Stimulated activated CD4-positive, alpha-beta T cell treated with anti-CD3 and anti-CD28 coated beads, TNF-alpha, amount 100 ng/mL, for 24 hours (primary cell): Measurements from ENCODE around the gene SLC16A9.
"Not testable (repeated sequence)": the region's sequence is repeated elsewhere in the genome, so short reads cannot be mapped to it uniquely, and the experiment has no call there.

Source experiments
- DNase-seq, 3 experiments: peaks; one replicate each; pipeline ENCODE4 v3.0.0-alpha.2; 2020; ENCODE audit warnings: low read depth in 3 of 3

SLC16A9 gene, protein sequence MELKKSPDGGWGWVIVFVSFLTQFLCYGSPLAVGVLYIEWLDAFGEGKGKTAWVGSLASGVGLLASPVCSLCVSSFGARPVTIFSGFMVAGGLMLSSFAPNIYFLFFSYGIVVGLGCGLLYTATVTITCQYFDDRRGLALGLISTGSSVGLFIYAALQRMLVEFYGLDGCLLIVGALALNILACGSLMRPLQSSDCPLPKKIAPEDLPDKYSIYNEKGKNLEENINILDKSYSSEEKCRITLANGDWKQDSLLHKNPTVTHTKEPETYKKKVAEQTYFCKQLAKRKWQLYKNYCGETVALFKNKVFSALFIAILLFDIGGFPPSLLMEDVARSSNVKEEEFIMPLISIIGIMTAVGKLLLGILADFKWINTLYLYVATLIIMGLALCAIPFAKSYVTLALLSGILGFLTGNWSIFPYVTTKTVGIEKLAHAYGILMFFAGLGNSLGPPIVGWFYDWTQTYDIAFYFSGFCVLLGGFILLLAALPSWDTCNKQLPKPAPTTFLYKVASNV

DNA sequence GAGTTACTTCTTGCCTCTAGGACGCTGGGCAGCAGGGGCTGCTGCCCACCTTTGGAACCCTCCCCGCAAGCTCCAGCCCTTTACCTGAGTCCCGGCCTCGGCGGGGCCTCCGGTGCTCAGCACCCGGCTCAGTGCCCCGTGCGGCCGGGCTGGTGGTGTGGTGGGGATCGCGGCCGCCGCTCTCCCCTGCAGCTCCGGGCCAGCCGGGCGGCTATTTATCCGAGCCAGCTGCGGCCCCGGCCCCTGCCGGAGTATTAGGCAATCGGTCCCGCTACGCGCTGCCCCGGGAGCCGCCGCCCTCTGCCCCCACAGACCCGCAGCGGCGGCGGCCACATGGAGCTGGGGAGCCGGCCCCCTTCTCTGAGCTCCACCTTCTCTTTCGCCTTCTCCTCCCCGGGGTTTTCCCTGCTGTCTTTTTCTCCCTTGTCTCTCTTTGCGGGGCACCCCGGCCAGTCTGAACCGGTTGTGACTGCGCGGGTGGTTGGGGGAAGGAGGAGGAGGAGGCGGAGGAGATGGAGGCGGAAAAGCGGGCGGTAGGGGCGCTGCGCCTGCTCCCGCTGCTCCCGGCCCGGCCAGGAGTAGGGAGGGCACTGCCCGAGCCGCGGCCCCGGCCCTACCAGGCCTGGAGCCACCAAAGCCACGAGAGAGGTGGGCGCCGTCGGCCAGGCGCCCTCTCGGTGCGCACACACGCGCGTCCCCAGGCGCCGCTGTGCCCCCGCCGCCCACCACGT, at the start of gene SLC16A9:
Gene SLC16A9, minus strand, starts transcription at position 456 of the 731 bp plus-strand sequence. CDS start 25,559 bp downstream, outside the sequence.
- DNase-seq = peak in 2 of 3 experiments; percentile 21 to 66

DNA sequence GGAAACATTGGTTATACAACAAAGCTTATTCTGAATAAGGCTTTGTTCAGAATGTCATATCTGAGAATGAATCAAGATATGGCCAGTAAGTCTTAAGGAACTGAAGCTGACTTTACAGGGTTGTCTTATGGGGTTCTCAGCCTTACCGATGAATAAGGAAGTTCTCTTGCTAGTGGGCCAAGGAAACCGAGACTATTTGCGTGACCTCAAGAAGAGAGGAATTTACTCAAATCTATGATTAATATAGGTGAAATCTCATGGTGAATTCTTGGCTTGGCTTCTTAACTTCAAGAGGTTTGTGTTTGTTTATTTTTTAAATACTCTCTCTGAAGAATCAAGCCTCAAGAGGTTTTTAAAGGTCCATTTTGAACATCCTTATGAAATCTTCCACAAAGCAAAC, 48.3 kb upstream of the SLC16A9 start:
- DNase-seq = no peak

- no peak for DNase-seq
Observed at GRCh38 chr10:59754951-59755350, 45.3 kb upstream of the SLC16A9 start.

GRCh38 chr10:59753267-59753666, 43.6 kb upstream of the SLC16A9 start, which contains the start of gene MRLN:
Gene MRLN, minus strand, starts transcription at chr10:59753455.
- DNase-seq = no peak

- no peak for DNase-seq
Observed at GRCh38 chr10:59752278-59752940, 42.8 kb upstream of the SLC16A9 start.

- DNase-seq = no peak
Observed at GRCh38 chr10:59750155-59750945, 40.7 kb upstream of the SLC16A9 start.

DNA sequence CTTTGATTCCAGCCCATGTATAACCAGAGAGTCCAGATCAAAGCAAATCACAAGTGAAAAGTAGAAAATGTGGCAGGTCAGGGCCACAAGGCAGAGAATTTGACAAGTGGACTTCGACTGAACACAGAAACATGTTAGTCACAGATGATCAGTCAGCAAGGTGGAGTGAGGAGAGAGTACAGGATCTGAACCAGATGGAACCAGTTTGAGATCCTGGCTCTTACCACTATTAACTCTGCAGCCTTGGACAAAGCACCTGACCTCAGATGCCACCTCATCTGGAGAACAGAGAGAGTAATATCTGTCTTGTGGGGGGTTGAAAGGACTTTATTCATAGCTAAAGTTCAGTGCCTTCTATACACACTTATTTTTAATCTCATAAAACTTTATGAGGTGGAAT, 39.2 kb upstream of the SLC16A9 start:
- DNase-seq = no peak

- no peak for DNase-seq
Observed at GRCh38 chr10:59745163-59745650, 35.6 kb upstream of the SLC16A9 start.

- not testable (repeated sequence) for DNase-seq
Observed at GRCh38 chr10:59744762-59745161, 35.1 kb upstream of the SLC16A9 start.

- DNase-seq = not testable (repeated sequence)
Observed at GRCh38 chr10:59744156-59744555, 34.5 kb upstream of the SLC16A9 start.

GRCh38 chr10:59741583-59741982, 31.9 kb upstream of the SLC16A9 start:
- DNase-seq = no peak

- DNase-seq = no peak
Observed at GRCh38 chr10:59741048-59741447, 31.4 kb upstream of the SLC16A9 start.

GRCh38 chr10:59736749-59737148, 27.1 kb upstream of the SLC16A9 start:
- DNase-seq = no peak

- no peak for DNase-seq
Observed at GRCh38 chr10:59735296-59735695, 25.6 kb upstream of the SLC16A9 start.

DNA sequence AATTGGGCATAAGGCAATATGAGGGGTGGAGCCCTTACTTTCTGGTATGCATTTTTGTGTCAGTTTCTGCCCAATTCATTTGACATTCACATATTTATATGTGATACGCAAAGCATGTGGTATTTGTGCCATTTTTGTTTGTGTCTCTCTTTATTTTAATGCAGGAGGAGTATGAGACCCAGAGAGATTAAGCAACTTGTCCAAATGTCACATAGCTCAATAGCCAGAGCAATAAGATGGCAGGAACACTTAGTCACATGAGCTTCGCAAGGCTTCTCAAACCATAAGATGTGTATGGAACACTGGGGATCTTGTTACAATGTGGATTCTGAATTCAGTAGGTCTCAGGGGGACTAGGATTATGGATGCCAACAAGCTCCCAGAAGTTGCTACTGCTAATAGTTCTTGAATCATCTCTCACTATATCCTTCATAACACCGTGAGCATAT, 24.4 kb upstream of the SLC16A9 start:
- no peak for DNase-seq

DNA sequence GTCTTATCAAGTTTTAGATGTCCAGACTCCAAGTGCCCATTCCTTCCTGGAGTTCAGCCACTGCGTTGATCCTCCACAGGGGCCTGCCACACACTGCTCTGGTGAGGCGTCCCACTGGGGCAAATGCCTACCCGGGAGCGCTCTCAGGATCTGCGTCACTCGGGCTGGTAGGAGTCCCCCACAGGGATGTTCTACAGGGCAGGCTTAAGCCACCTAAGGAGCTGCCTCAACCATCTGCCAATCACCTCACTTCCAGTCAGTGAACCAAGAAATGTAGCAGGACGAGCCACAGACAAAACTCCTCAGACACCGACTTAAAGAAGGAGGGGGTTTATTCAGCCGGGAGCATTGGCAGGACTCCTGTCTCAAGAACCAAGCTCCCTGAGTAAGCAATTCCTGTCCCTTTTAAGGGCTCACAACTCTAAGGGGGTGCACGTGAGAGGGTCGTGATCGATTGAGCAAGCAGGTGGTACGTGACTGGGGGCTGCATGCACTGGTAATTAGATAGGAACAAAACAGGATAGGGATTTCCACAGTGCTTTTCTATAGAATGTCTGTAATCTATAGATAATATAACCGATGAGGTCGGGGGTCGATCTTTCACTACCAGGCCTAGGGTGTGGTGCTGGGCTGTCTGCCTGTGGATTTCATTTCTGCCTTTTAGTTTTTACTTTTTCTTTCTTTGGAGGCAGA, 23.8 kb upstream of the SLC16A9 start:
- DNase-seq = not testable (repeated sequence)

GRCh38 chr10:59732849-59733248, 23.2 kb upstream of the SLC16A9 start:
- DNase-seq = not testable (repeated sequence)

DNA sequence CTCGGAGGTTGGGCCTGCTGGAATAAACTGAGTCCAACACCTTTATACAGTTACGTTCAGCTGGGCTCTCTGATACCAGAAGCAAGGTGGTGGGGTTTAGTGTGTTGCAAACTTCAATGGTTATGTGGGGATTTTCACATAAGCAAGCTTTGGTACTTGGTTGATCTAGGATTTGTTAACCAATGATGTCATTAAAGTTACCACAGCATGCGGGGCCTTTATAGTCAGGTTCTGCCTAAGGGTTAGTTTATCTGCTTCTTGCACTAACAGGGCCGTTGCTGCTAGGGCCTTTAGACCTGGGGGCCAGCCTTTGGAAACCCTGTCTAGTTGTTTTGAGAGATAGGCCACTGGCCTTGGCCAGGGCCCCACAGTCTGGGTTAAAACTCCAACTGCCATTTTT, 19.5 kb upstream of the SLC16A9 start:
- DNase-seq = not testable (repeated sequence)

DNA sequence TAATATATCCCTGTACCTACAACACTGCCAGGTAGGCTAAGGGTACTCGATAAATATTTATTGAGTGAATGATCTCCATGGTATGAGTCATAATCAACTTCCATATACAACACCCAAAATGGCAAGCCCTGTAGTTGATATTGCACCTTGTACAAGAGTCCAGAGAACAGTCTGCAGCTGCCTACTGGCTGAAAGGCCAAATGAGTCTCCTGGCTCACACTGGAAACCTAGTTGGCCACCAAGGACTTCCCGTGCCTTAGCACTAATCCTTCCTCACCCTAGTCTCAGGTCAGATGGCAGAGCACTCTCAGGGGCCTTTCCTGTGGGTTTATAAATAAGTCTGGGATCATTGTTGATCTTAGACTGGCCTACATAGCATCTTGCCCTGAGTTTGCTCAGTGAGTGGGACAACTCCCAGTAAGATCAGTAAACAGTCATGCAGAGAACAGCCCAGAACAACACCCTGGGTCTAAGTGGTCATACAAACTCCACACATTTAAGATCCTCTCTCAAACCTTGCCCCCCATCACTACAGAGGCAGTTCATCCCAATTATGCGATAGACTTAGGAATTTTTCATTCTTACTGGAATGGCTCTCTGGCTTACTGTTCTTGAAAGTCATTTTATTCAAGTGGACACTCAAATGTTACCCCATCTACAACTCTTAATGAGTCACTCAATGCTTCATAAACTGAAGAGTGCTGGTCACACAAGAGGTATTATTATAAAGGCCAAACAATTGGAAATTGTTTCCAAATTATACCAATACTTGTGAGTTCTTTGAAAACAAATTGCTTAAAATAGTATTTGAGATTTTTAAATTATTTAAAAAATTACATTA, 14.7 kb upstream of the SLC16A9 start:
- DNase-seq = no peak
